Measurements from ENCODE around the gene KIF20B. TPM values are rescaled to one million over a fixed set of nuclear protein-coding genes. Genes with fewer than 3 reads are reported as not detected.

KIF20B gene
- total RNA-seq, 1 experiment from 2014 or later, result 59.1 TPM

DNA sequence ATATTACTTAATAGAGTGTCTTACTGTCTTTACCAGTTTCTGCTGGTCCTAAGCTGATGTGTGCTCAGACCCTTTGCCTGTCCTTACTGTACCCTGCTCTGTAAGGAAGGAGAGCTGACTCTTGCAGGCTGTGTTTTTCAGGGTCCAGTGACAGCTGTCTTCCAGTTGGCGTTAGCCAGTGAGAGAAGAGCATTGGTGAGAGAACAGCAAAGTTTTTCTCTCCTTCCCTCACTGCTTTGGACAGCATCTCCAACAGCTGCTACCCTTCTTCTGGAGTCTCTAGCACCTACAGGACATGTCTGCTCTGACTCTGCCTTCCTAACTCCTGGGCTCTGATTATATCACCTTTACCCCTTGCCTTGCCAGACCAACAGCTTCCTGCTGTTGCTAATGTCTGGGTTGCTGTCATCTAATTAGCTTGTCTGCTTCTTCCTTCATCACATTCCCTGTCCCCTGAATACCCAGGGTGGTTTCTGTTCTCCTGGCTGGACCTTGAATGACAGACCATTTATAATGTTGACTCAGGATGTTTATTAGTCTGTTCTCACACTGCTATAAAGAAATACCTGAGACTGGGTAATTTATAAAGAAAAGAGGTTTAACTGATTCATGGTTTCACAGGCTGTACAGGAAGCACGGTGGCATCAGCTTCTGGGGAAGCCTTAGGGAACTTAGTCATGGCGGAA lies 32.9 kb upstream of the KIF20B start:
- no peak overlapping the region for H3K14ac ChIP-seq (ENCODE audit: insufficient read depth, low read length)
- H2BK20ac ChIP-seq (ENCODE audit: low read depth, low read length, poor library complexity, severe bottlenecking), result no peak overlapping the region
- H2BK5ac ChIP-seq (ENCODE audit: insufficient read length, low read length), result no peak overlapping the region
- Mint-ChIP-seq H3K36me3 (ENCODE audit: insufficient read depth in 1 of 3, low read depth in 3 of 3) (no peaks in the 10 kb centered on the region), H3K27me3 (ENCODE audit: low read depth) (peaks cover 1% of the 10 kb centered on the region; the same call in 1 of the 2 replicates), H3K9me3 (no peaks in the 10 kb centered on the region), H3K4me3 (no peak overlapping the region), H3K27ac (no peak overlapping the region), H3K4me1 (peaks cover 0 to 4% of the 10 kb centered on the region in 2 experiments; a peak in 1 of 4 replicates)
- H4K5ac ChIP-seq (ENCODE audit: insufficient read length, low read depth, low read length), result no peak overlapping the region
- no peak overlapping the region for H3T11ph ChIP-seq (ENCODE audit: low read length)
- H3K4me2 ChIP-seq (ENCODE audit: insufficient read depth, insufficient read length, low read length), result no peak overlapping the region
- TF ChIP-seq, protein P1, sequence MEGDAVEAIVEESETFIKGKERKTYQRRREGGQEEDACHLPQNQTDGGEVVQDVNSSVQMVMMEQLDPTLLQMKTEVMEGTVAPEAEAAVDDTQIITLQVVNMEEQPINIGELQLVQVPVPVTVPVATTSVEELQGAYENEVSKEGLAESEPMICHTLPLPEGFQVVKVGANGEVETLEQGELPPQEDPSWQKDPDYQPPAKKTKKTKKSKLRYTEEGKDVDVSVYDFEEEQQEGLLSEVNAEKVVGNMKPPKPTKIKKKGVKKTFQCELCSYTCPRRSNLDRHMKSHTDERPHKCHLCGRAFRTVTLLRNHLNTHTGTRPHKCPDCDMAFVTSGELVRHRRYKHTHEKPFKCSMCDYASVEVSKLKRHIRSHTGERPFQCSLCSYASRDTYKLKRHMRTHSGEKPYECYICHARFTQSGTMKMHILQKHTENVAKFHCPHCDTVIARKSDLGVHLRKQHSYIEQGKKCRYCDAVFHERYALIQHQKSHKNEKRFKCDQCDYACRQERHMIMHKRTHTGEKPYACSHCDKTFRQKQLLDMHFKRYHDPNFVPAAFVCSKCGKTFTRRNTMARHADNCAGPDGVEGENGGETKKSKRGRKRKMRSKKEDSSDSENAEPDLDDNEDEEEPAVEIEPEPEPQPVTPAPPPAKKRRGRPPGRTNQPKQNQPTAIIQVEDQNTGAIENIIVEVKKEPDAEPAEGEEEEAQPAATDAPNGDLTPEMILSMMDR (conservative IDR thresholded peaks at IDR 0.05), result no peak
- H3K79me2 ChIP-seq (ENCODE audit: insufficient read depth, low read length), result no peaks in the 10 kb centered on the region
- no peak overlapping the region for H2AK5ac ChIP-seq (ENCODE audit: insufficient read length, low read length)
- no peak overlapping the region for H3K18ac ChIP-seq (ENCODE audit: insufficient read length, low read depth, low read length)
- H2BK120ac ChIP-seq (ENCODE audit: low read depth, low read length, poor library complexity, severe bottlenecking), result no peak overlapping the region
- WGBS (ENCODE audit: extremely low coverage, insufficient read length, low lambda C conversion rate), result no CpG with 5 or more reads among the region's 3 CpGs
- H4K91ac ChIP-seq (ENCODE audit: insufficient read length, low read depth, low read length), result no peak overlapping the region
- no peaks in the 10 kb centered on the region for H3K9me3 ChIP-seq (ENCODE audit: control insufficient read depth, low read depth, low read length)
- no peak overlapping the region for H2AFZ ChIP-seq (ENCODE audit: low read length)
- H3K9ac ChIP-seq (ENCODE audit: extremely low read depth, insufficient read length, low read length), result no peak overlapping the region
- no peak overlapping the region for H3K23ac ChIP-seq (ENCODE audit: insufficient read length, low read depth, low read length)
- H3K56ac ChIP-seq (ENCODE audit: insufficient read length, low read depth, low read length), result no peak overlapping the region
- H3K23me2 ChIP-seq (ENCODE audit: insufficient read length, low read depth, low read length, poor library complexity, severe bottlenecking), result no peaks in the 10 kb centered on the region
- no peak overlapping the region for H3K4ac ChIP-seq (ENCODE audit: low read depth, low read length)
- no peak for DNase-seq
- H2BK15ac ChIP-seq (ENCODE audit: low read depth, low read length), result no peak overlapping the region
- H4K8ac ChIP-seq (replicated peaks; ENCODE audit: insufficient read length, low read depth, low read length), result no peak overlapping the region
- H2BK12ac ChIP-seq (ENCODE audit: insufficient read length, low read depth, low read length), result no peak overlapping the region
- no peak overlapping the region for H3K27ac ChIP-seq (ENCODE audit: insufficient read length, low read depth, low read length)
- H3K79me1 ChIP-seq (ENCODE audit: insufficient read depth, low read depth, low read length, poor library complexity, severe bottlenecking), result no peaks in the 10 kb centered on the region
- H3K27me3 ChIP-seq (ENCODE audit: insufficient read depth, low read length), result no peaks in the 10 kb centered on the region
- H3K4me1 ChIP-seq (ENCODE audit: insufficient read depth, low read length), result no peaks in the 10 kb centered on the region
- no peaks in the 10 kb centered on the region for H4K20me1 ChIP-seq (ENCODE audit: control insufficient read depth, insufficient read depth, insufficient read length)
